Measurements from ENCODE around the gene DENND6A.

DNA sequence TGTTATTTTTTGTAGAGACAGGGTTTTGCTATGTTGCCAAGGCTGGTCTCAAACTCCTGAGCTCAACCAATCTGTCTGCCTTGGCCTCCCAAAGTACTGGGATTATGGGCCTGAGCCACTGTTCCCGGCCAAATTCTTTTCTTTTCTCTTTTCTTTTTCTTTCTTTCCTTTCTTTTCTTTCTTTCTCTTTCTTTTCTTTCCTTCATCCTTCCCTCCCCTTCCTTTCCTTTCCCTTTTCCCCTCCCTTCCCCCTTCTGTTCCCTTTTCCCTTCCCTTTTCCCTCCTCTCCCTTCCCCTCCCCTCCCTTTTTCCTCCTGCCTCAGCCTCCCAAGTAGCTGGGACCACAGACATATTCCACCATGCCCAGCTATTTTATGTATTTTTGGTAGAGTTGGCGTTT, 92.7 kb downstream of the DENND6A start:
- TF ChIP-seq, protein P1, sequence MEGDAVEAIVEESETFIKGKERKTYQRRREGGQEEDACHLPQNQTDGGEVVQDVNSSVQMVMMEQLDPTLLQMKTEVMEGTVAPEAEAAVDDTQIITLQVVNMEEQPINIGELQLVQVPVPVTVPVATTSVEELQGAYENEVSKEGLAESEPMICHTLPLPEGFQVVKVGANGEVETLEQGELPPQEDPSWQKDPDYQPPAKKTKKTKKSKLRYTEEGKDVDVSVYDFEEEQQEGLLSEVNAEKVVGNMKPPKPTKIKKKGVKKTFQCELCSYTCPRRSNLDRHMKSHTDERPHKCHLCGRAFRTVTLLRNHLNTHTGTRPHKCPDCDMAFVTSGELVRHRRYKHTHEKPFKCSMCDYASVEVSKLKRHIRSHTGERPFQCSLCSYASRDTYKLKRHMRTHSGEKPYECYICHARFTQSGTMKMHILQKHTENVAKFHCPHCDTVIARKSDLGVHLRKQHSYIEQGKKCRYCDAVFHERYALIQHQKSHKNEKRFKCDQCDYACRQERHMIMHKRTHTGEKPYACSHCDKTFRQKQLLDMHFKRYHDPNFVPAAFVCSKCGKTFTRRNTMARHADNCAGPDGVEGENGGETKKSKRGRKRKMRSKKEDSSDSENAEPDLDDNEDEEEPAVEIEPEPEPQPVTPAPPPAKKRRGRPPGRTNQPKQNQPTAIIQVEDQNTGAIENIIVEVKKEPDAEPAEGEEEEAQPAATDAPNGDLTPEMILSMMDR (IDR thresholded peaks at IDR 0.05): no peak
- TF ChIP-seq POLR2A (IDR thresholded peaks at IDR 0.05): no peak
- TF ChIP-seq EP300 (IDR thresholded peaks at IDR 0.05): no peak

All from upper lobe of left lung (tissue), 4 donors.